ENCODE results near the gene DSCAML1.

DSCAML1 gene

GRCh38 chr11:117649296-117650055 is 147.5 kb downstream of the DSCAML1 start:
- no peak for DNase-seq (ENCODE audit: low read depth)
- H3K4me3 ChIP-seq (ENCODE audit: low read depth, low read length): no peak overlapping the region
- TF ChIP-seq CTCF (IDR thresholded peaks at IDR 0.05; ENCODE audit: control insufficient read depth, extremely low read depth, insufficient read depth): no peak

GRCh38 chr11:117647872-117648271 is 149.1 kb downstream of the DSCAML1 start:
- H3K4me3 ChIP-seq (ENCODE audit: low read depth, low read length): no peak overlapping the region
- DNase-seq (ENCODE audit: low read depth): no peak
- no peak for TF ChIP-seq CTCF (IDR thresholded peaks at IDR 0.05; ENCODE audit: control insufficient read depth, extremely low read depth, insufficient read depth)

- no peak overlapping the region for H3K4me3 ChIP-seq (ENCODE audit: low read depth, low read length)
- no peak for TF ChIP-seq CTCF (IDR thresholded peaks at IDR 0.05; ENCODE audit: control insufficient read depth, extremely low read depth, insufficient read depth)
- no peak for DNase-seq (ENCODE audit: low read depth)
Measured at GRCh38 chr11:117647207-117647606, 149.8 kb downstream of the DSCAML1 start.

GRCh38 chr11:117646411-117646810 is 150.6 kb downstream of the DSCAML1 start:
- no peak for TF ChIP-seq CTCF (IDR thresholded peaks at IDR 0.05; ENCODE audit: control insufficient read depth, extremely low read depth, insufficient read depth)
- DNase-seq (ENCODE audit: low read depth): no peak
- no peak overlapping the region for H3K4me3 ChIP-seq (ENCODE audit: low read depth, low read length)

GRCh38 chr11:117644403-117645155 is 152.4 kb downstream of the DSCAML1 start:
- no peak for DNase-seq (ENCODE audit: low read depth)
- H3K4me3 ChIP-seq (ENCODE audit: low read depth, low read length): no peak overlapping the region
- no peak for TF ChIP-seq CTCF (IDR thresholded peaks at IDR 0.05; ENCODE audit: control insufficient read depth, extremely low read depth, insufficient read depth)

- no peak overlapping the region for H3K4me3 ChIP-seq (ENCODE audit: low read depth, low read length)
- TF ChIP-seq CTCF (IDR thresholded peaks at IDR 0.05; ENCODE audit: control insufficient read depth, extremely low read depth, insufficient read depth): no peak
- DNase-seq (ENCODE audit: low read depth): no peak
Measured at GRCh38 chr11:117643606-117644300, 153.3 kb downstream of the DSCAML1 start.
